ENCODE results near the gene HDAC2. TPM values are rescaled to one million over a fixed set of nuclear protein-coding genes. Genes with fewer than 3 reads are reported as not detected.

The HDAC2 gene
- polyA plus RNA-seq, 1 donor (not counting 4 experiments of a cell fraction or from before 2014, with no cell fraction given) = 222 TPM

DNA sequence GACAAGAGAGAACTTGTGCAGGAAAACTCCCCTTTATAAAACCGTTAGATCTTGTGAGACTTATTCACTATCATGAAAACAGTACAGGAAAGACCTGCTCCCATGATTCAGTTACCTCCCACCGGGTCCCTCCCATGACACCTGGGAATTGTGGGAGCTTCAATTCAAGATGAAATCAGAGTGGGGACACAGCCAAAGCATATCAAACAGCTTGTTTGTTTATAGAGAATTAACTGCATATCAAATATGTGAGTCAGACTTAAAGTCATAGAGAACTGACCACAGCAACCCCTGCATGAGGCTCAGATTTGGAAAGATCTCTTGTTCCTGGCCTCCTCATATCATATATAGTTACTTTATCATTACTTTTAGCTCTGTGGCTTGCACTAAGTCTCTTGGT is 29.1 kb upstream of the HDAC2 start:
- FAIRE-seq (peak; percentile 13), DNase-seq (ENCODE audit: low read depth, low spot score) (no peak)
- Histone ChIP-seq H3K79me2 (ENCODE audit: control insufficient read depth, insufficient read depth, low read length) (no peaks in the 10 kb centered on the region), H3K9me3 (ENCODE audit: control insufficient read depth, low read depth, low read length) (no peaks in the 10 kb centered on the region), H3K36me3 (ENCODE audit: control insufficient read depth in 2 of 2, extremely low read depth in 1 of 2, insufficient read depth in 2 of 2, low read length in 2 of 2) (no peaks in the 10 kb centered on the region), H3K9ac (ENCODE audit: control insufficient read depth, extremely low read depth, insufficient read depth, low read length) (no peak overlapping the region), H3K4me2 (ENCODE audit: control insufficient read depth, extremely low read depth, insufficient read depth, low read depth, low read length) (no peak overlapping the region), H4K20me1 (ENCODE audit: control insufficient read depth, extremely low read depth, insufficient read depth, low read length) (no peaks in the 10 kb centered on the region), H3K9me1 (ENCODE audit: control insufficient read depth, extremely low read depth, insufficient read depth, low read length) (no peaks in the 10 kb centered on the region), H3K4me3 (ENCODE audit: control insufficient read depth in 2 of 3, extremely low read depth in 1 of 3, insufficient read depth in 2 of 3, low read depth in 1 of 3, low read length in 3 of 3) (no peak overlapping the region), H3K27me3 (ENCODE audit: control insufficient read depth, extremely low read depth, insufficient read depth, low read length) (no peaks in the 10 kb centered on the region), H3K4me1 (ENCODE audit: control insufficient read depth, extremely low read depth, insufficient read depth, low read length) (peaks cover 14% of the 10 kb centered on the region), H3K27ac (ENCODE audit: control insufficient read depth, insufficient read depth, low read length) (no peak overlapping the region), H2AFZ (ENCODE audit: control insufficient read depth, low read length) (no peak overlapping the region)
- dilution Hi-C loops (cut with MboI; ENCODE audit: extremely low pct_ligation_motif_present, low sequenced_read_pairs) = no loop called here
- TF ChIP-seq CTCF (optimal IDR thresholded peaks at IDR 0.05 in 1 of 3, IDR thresholded peaks at IDR 0.05 in 1 of 3, conservative IDR thresholded peaks at IDR 0.05 in 1 of 3; ENCODE audit: extremely low read depth in 1 of 3, insufficient read depth in 2 of 3, low read length in 3 of 3) = no peak
- TF ChIP-seq EZH2 (IDR thresholded peaks at IDR 0.05; ENCODE audit: low read length) = no peak

DNA sequence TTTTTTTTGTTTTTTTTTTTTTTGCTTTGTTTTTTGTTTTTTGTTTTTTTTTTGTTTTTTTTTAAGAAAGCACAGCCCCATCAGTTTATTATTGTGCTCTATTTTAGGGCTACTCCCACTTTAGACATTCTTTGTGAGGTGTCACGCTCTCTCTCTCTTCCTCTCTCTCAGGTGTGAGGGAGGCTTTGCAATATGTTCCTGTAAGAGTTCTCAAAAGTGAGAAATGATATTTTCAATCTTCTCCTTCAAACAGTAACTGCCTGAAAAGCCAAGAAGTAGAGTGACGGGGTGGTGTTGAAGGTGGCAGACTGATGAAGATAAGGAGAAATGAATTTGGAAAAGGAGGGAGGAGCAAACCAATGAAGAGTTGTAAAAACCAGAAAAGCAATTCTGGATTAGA is 28.3 kb upstream of the HDAC2 start:
- peaks cover 15% of the 10 kb centered on the region for H3K4me1 ChIP-seq (ENCODE audit: control insufficient read depth, extremely low read depth, insufficient read depth, low read length)
- H3K9me3 ChIP-seq (ENCODE audit: control insufficient read depth, low read depth, low read length) = no peaks in the 10 kb centered on the region
- no peak overlapping the region for H3K9ac ChIP-seq (ENCODE audit: control insufficient read depth, extremely low read depth, insufficient read depth, low read length)
- H2AFZ ChIP-seq (ENCODE audit: control insufficient read depth, low read length) = no peak overlapping the region
- no peak overlapping the region for H3K4me3 ChIP-seq (ENCODE audit: control insufficient read depth in 2 of 3, extremely low read depth in 1 of 3, insufficient read depth in 2 of 3, low read depth in 1 of 3, low read length in 3 of 3)
- DNase-seq (ENCODE audit: low read depth, low spot score) (no peak), FAIRE-seq (no peak)
- no peaks in the 10 kb centered on the region for H3K27me3 ChIP-seq (ENCODE audit: control insufficient read depth, extremely low read depth, insufficient read depth, low read length)
- H4K20me1 ChIP-seq (ENCODE audit: control insufficient read depth, extremely low read depth, insufficient read depth, low read length) = no peaks in the 10 kb centered on the region
- H3K4me2 ChIP-seq (ENCODE audit: control insufficient read depth, extremely low read depth, insufficient read depth, low read depth, low read length) = no peak overlapping the region
- no peaks in the 10 kb centered on the region for H3K36me3 ChIP-seq (ENCODE audit: control insufficient read depth in 2 of 2, extremely low read depth in 1 of 2, insufficient read depth in 2 of 2, low read length in 2 of 2)
- H3K9me1 ChIP-seq (ENCODE audit: control insufficient read depth, extremely low read depth, insufficient read depth, low read length) = no peaks in the 10 kb centered on the region
- dilution Hi-C loops (cut with MboI; ENCODE audit: extremely low pct_ligation_motif_present, low sequenced_read_pairs) = no loop called here
- TF ChIP-seq EZH2 (IDR thresholded peaks at IDR 0.05; ENCODE audit: low read length) = no peak
- no peak for TF ChIP-seq CTCF (optimal IDR thresholded peaks at IDR 0.05 in 1 of 3, IDR thresholded peaks at IDR 0.05 in 1 of 3, conservative IDR thresholded peaks at IDR 0.05 in 1 of 3; ENCODE audit: extremely low read depth in 1 of 3, insufficient read depth in 2 of 3, low read length in 3 of 3)
- H3K79me2 ChIP-seq (ENCODE audit: control insufficient read depth, insufficient read depth, low read length) = no peaks in the 10 kb centered on the region
- no peak overlapping the region for H3K27ac ChIP-seq (ENCODE audit: control insufficient read depth, insufficient read depth, low read length)
